GM12878 (cell line): ENCODE data around the gene ULK4. TPM values are rescaled to one million over a fixed set of nuclear protein-coding genes. Genes with fewer than 3 reads are reported as not detected.

Experiments used
- ATAC-seq: fragments of 200-7000 bp; cut with Tn5 transposase; 3 replicates; pipeline ENCODE4 v1.9.1; 2020; ENCODE audit warnings: mild to moderate bottlenecking, moderate library complexity
- BruUV-seq: library from RNA; stranded (reverse); fragments of 400-500 nt; replicated peaks from 2 replicates; lab custom pipeline; 2021; lab: Mats Ljungman, UMichigan
- CTCF ChIA-PET: fragments of 300-600 bp; sonication (Branson Sonifier 250); formaldehyde crosslinking; extraction: SDS; loops from one replicate; lab custom pipeline; 2021; ENCODE audit warnings: inconsistent platforms; lab: Yijun Ruan, JAX
- POLR2A ChIA-PET: fragments of 350-600 bp; formaldehyde crosslinking; extraction: SDS; loops from one replicate; lab custom pipeline; 2021; ENCODE audit warnings: inconsistent platforms; lab: Charles Lee
- RAD21 ChIA-PET: fragments of 300-600 bp; sonication (Branson Sonifier 250); formaldehyde crosslinking; loops from one replicate; lab custom pipeline; 2023; ENCODE audit warnings: antibody characterized with exemption; ENCODE audit not compliant: unreplicated experiment; lab: Charles Lee
- SMC1A ChIA-PET: fragments of 300-600 bp; sonication (Branson Sonifier 250); formaldehyde crosslinking; loops from one replicate; lab custom pipeline; 2023; ENCODE audit not compliant: unreplicated experiment, uncharacterized antibody; lab: Charles Lee
- DNase-seq: peaks from one replicate; pipeline ENCODE4 v3.0.0-alpha.2; 2011; ENCODE audit warnings: low read depth, low spot score
- FAIRE-seq: peaks from 3 replicates; lab custom pipeline; 2011; peaks lifted over from hg19 to GRCh38; lab: Jason Lieb, UNC
- H2AFZ ChIP-seq: 2 replicates; pipeline ENCODE4 v1.6.0; 2011; ENCODE audit warnings: low read depth, low read length, control low read depth; ENCODE audit not compliant: control insufficient read depth
- H3K27ac ChIP-seq: 2 replicates; pipeline ENCODE4 v1.5.1; 2011; ENCODE audit warnings: control low read depth; ENCODE audit not compliant: control insufficient read depth, insufficient read depth
- H3K27me3 ChIP-seq, 2 experiments: replicated peaks in 1 of 2; 2 replicates each; pipeline versions ENCODE4 v1.6.0 to v1.6.1; 2011; ENCODE audit warnings: low read length in 1 of 2; ENCODE audit not compliant: control insufficient read depth in 2 of 2, insufficient read depth in 2 of 2
- H3K36me3 ChIP-seq, 2 experiments: 2 replicates each; pipeline ENCODE4 v1.5.1; 2011; ENCODE audit warnings: low read length in 1 of 2; ENCODE audit not compliant: control insufficient read depth in 2 of 2, insufficient read depth in 2 of 2
- H3K4me1 ChIP-seq: 2 replicates; pipeline ENCODE4 v1.6.1; 2011; ENCODE audit warnings: mild to moderate bottlenecking, low read length, moderate library complexity, mixed read lengths; ENCODE audit not compliant: control insufficient read depth, insufficient read depth
- H3K4me2 ChIP-seq: 2 replicates; pipeline ENCODE4 v1.6.0; 2011; ENCODE audit warnings: control low read depth; ENCODE audit not compliant: control insufficient read depth, insufficient read depth
- H3K4me3 ChIP-seq: fragments of 200-600 bp; sonication (generic); 2 replicates; pipeline ENCODE4 v1.5.1; 2016
- H3K79me2 ChIP-seq: 2 replicates; pipeline ENCODE4 v1.6.0; 2011; ENCODE audit warnings: low read length; ENCODE audit not compliant: control insufficient read depth, insufficient read depth
- H3K9ac ChIP-seq: 2 replicates; pipeline ENCODE4 v1.8.0; 2011; ENCODE audit warnings: low read length, control low read depth, mixed read lengths; ENCODE audit not compliant: control insufficient read depth, insufficient read depth
- H3K9me3 ChIP-seq: replicated peaks from 3 replicates; pipeline ENCODE4 v1.5.1; 2011; ENCODE audit warnings: mild to moderate bottlenecking, low read length; ENCODE audit not compliant: control insufficient read depth, insufficient read depth
- H4K20me1 ChIP-seq: 2 replicates; pipeline ENCODE4 v1.6.0; 2011; ENCODE audit not compliant: control insufficient read depth, insufficient read depth
- BRCA1 ChIP-seq: IDR thresholded peaks from 2 replicates; pipeline ENCODE4 v1.6.1; 2011; ENCODE audit warnings: low read depth, low read length, improper control_type of control experiment
- HDGF ChIP-seq: fragments of 450-650 bp; IDR thresholded peaks from 2 replicates; pipeline ENCODE4 v1.6.1; 2016; ENCODE audit warnings: antibody characterized with exemption
- NFIC ChIP-seq: IDR thresholded peaks from 2 replicates; pipeline ENCODE4 v1.6.1; 2012; ENCODE audit warnings: low read depth, mild to moderate bottlenecking, inconsistent platforms, low read length, moderate library complexity
- NRF1 ChIP-seq: conservative IDR thresholded peaks from 2 replicates; pipeline ENCODE4 v1.6.1; 2011; ENCODE audit warnings: mild to moderate bottlenecking, low read depth, low read length, improper control_type of control experiment
- TCF12 ChIP-seq: IDR thresholded peaks from 2 replicates; pipeline ENCODE4 v1.6.1; 2011; ENCODE audit warnings: low read depth, mild to moderate bottlenecking, low read length
- TCF3 ChIP-seq: IDR thresholded peaks from 2 replicates; pipeline ENCODE4 v1.6.1; 2012; ENCODE audit warnings: low read depth, mild to moderate bottlenecking, low read length, borderline replicate concordance; ENCODE audit not compliant: insufficient read depth
- ZNF384 ChIP-seq: IDR thresholded peaks from 2 replicates; pipeline ENCODE4 v1.6.1; 2012; ENCODE audit warnings: low read depth, mild to moderate bottlenecking, low read length, improper control_type of control experiment, borderline replicate concordance
- WGBS: methylation state at CpG from one replicate; pipeline ENCODE4 v1.1.6; 2016; ENCODE audit warnings: low lambda C conversion rate; ENCODE audit not compliant: insufficient replicate concordance, insufficient coverage; ENCODE audit errors: missing lambda C conversion rate; 5-methylcytosine and 5-hydroxymethylcytosine counted together
- in situ Hi-C: fragments of 300-500 bp; cut with MboI; formaldehyde crosslinking; loops from 9 replicates; pipeline ENCODE4 v1.14.3; 2018; ENCODE audit warnings: mixed read lengths
- intact Hi-C: fragments of 100-400 bp; cut with micrococcal nuclease; formaldehyde crosslinking; loops from one replicate; pipeline ENCODE4 v1.14.2; 2022; ENCODE audit not compliant: unreplicated experiment
- polyA plus RNA-seq, 11 experiments: library from polyadenylated mRNA; depleted of rRNA in 4 of 11; unstranded in 6 of 11; stranded (reverse) in 5 of 11; fragments of >200 nt; fragmentation: Nextera tagmentation in 4 of 11; fragmentation: Illumina TruSeq in 1 of 11; extraction: Ambion mirVana in 4 of 11; extraction: Trizol in 1 of 11; gene quantifications; 1 replicate in 1 of 11; 2 replicates in 10 of 11; pipeline versions ENCODE4 v1.2.1 to v1.2.3, GENCODE V29; 2011 to 2016; ENCODE audit warnings: inconsistent platforms in 2 of 11, missing spikeins in 2 of 11, low read depth in 1 of 11
- total RNA-seq, 4 experiments: library from RNA; depleted of rRNA in 3 of 4; stranded (reverse); fragments of >200 nt in 3 of 4; fragmentation: Illumina TruSeq in 1 of 4; extraction: Trizol in 1 of 4; gene quantifications; 2 replicates each; pipeline versions ENCODE4 v1.2.1 to v1.2.3, GENCODE V29; 2013 to 2021
- TF ChIP-seq, protein P1 (sequence below): fragments of 450-650 bp; IDR thresholded peaks from 2 replicates; pipeline ENCODE4 v1.6.1; 2018; ENCODE audit warnings: borderline replicate concordance, mild to moderate bottlenecking; ENCODE audit not compliant: partially characterized antibody
- TF ChIP-seq, protein P2 (sequence below): fragments of 450-650 bp; IDR thresholded peaks from 2 replicates; pipeline ENCODE4 v1.6.1; 2017; ENCODE audit warnings: mild to moderate bottlenecking, moderate library complexity
- TF ChIP-seq, protein P3 (sequence below): fragments of 450-650 bp; IDR thresholded peaks from 2 replicates; pipeline ENCODE4 v1.6.1; 2017; ENCODE audit warnings: mild to moderate bottlenecking, low read depth, inconsistent platforms; ENCODE audit not compliant: poor library complexity, severe bottlenecking
- TF ChIP-seq, protein P4 (sequence below): IDR thresholded peaks from 2 replicates; pipeline ENCODE4 v1.6.1; 2011; ENCODE audit warnings: borderline replicate concordance, low read depth, mild to moderate bottlenecking, moderate library complexity, low read length; ENCODE audit not compliant: insufficient read depth, poor library complexity, severe bottlenecking

The ULK4 gene
- total and polyA plus RNA-seq, 10 of the 15 experiments (the other 5 are each of a cell fraction or from before 2014, with no cell fraction given), result 3.5 to 7.6 (median 6.3) TPM

DNA sequence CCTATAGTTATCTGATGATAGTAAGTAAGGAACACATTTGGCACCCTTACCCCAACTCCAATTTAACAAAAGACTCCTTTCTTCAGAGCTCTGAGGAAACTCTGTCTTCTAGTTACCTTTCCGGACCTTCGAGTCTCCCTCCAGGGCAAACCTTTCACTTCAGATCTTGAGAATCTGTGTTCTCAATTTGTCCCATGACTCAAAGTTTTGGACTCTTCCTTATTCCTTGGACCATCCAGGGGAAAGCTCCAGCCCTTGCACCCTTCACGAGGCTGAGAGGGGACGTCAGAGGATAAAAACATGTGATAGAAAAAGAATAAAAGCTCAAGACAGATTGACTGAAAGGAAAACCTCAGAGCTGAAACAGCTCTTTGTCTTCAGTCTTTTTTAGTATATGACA, 685.7 kb downstream of the ULK4 start:
- CTCF ChIA-PET, result no interaction called here

More for the DNA sequence above, 685.7 kb downstream of the ULK4 start:
- TF ChIP-seq NFIC, result no peak
- TF ChIP-seq, protein P1, sequence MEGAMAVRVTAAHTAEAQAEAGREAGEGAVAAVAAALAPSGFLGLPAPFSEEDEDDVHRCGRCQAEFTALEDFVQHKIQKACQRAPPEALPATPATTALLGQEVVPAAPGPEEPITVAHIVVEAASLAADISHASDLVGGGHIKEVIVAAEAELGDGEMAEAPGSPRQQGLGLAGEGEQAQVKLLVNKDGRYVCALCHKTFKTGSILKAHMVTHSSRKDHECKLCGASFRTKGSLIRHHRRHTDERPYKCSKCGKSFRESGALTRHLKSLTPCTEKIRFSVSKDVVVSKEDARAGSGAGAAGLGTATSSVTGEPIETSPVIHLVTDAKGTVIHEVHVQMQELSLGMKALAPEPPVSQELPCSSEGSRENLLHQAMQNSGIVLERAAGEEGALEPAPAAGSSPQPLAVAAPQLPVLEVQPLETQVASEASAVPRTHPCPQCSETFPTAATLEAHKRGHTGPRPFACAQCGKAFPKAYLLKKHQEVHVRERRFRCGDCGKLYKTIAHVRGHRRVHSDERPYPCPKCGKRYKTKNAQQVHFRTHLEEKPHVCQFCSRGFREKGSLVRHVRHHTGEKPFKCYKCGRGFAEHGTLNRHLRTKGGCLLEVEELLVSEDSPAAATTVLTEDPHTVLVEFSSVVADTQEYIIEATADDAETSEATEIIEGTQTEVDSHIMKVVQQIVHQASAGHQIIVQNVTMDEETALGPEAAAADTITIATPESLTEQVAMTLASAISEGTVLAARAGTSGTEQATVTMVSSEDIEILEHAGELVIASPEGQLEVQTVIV, result no peak
- TF ChIP-seq, protein P2, sequence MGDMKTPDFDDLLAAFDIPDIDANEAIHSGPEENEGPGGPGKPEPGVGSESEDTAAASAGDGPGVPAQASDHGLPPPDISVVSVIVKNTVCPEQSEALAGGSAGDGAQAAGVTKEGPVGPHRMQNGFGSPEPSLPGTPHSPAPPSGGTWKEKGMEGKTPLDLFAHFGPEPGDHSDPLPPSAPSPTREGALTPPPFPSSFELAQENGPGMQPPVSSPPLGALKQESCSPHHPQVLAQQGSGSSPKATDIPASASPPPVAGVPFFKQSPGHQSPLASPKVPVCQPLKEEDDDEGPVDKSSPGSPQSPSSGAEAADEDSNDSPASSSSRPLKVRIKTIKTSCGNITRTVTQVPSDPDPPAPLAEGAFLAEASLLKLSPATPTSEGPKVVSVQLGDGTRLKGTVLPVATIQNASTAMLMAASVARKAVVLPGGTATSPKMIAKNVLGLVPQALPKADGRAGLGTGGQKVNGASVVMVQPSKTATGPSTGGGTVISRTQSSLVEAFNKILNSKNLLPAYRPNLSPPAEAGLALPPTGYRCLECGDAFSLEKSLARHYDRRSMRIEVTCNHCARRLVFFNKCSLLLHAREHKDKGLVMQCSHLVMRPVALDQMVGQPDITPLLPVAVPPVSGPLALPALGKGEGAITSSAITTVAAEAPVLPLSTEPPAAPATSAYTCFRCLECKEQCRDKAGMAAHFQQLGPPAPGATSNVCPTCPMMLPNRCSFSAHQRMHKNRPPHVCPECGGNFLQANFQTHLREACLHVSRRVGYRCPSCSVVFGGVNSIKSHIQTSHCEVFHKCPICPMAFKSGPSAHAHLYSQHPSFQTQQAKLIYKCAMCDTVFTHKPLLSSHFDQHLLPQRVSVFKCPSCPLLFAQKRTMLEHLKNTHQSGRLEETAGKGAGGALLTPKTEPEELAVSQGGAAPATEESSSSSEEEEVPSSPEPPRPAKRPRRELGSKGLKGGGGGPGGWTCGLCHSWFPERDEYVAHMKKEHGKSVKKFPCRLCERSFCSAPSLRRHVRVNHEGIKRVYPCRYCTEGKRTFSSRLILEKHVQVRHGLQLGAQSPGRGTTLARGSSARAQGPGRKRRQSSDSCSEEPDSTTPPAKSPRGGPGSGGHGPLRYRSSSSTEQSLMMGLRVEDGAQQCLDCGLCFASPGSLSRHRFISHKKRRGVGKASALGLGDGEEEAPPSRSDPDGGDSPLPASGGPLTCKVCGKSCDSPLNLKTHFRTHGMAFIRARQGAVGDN, result no peak
- no peak for TF ChIP-seq NRF1
- TF ChIP-seq TCF3, result no peak
- TF ChIP-seq, protein P3, sequence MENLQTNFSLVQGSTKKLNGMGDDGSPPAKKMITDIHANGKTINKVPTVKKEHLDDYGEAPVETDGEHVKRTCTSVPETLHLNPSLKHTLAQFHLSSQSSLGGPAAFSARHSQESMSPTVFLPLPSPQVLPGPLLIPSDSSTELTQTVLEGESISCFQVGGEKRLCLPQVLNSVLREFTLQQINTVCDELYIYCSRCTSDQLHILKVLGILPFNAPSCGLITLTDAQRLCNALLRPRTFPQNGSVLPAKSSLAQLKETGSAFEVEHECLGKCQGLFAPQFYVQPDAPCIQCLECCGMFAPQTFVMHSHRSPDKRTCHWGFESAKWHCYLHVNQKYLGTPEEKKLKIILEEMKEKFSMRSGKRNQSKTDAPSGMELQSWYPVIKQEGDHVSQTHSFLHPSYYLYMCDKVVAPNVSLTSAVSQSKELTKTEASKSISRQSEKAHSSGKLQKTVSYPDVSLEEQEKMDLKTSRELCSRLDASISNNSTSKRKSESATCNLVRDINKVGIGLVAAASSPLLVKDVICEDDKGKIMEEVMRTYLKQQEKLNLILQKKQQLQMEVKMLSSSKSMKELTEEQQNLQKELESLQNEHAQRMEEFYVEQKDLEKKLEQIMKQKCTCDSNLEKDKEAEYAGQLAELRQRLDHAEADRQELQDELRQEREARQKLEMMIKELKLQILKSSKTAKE, result no peak
- TF ChIP-seq HDGF, result no peak
- TF ChIP-seq, protein P4, sequence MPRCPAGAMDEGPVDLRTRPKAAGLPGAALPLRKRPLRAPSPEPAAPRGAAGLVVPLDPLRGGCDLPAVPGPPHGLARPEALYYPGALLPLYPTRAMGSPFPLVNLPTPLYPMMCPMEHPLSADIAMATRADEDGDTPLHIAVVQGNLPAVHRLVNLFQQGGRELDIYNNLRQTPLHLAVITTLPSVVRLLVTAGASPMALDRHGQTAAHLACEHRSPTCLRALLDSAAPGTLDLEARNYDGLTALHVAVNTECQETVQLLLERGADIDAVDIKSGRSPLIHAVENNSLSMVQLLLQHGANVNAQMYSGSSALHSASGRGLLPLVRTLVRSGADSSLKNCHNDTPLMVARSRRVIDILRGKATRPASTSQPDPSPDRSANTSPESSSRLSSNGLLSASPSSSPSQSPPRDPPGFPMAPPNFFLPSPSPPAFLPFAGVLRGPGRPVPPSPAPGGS, result no peak
- no peak for TF ChIP-seq TCF12
- TF ChIP-seq ZNF384, result no peak
- TF ChIP-seq BRCA1, result no peak
- no peaks in the 10 kb centered on the region for H4K20me1 ChIP-seq
- H3K27ac ChIP-seq, result no peak overlapping the region
- intact Hi-C loops (no loop called here), in situ Hi-C loops (no loop called here)
- no peaks in the 10 kb centered on the region for H3K9me3 ChIP-seq
- 25% methylated on average over 4 of the region's 4 CpGs for WGBS
- ChIA-PET SMC1A (no interaction called here), RAD21 (interaction anchor here (1.2 kb wide), 1 partner anchor 10 kb away, joined by 3 read pairs; no protein-coding TSS in a partner anchor), POLR2A (no interaction called here)
- H3K79me2 ChIP-seq, result no peaks in the 10 kb centered on the region
- DNase-seq (no peak), ATAC-seq (no peak), FAIRE-seq (no peak)
- H3K9ac ChIP-seq, result no peak overlapping the region
- no peak overlapping the region for H2AFZ ChIP-seq
- no TSS peak for BruUV-seq
- no peaks in the 10 kb centered on the region for H3K27me3 ChIP-seq
- no peak overlapping the region for H3K4me3 ChIP-seq
- H3K4me2 ChIP-seq, result no peak overlapping the region
- no peaks in the 10 kb centered on the region for H3K4me1 ChIP-seq
- no peaks in the 10 kb centered on the region for H3K36me3 ChIP-seq
